Smooth muscle cell of the brain vasculature (primary cell): ENCODE measurements around the gene LEMD1.
"Not testable (repeated sequence)": the region's sequence is repeated elsewhere in the genome, so short reads cannot be mapped to it uniquely, and the experiment has no call there.

Experiments
- DNase-seq: peaks from one replicate; pipeline ENCODE4 v3.0.0-alpha.2; 2012; ENCODE audit warnings: low read depth, low spot score

The LEMD1 gene

GRCh38 chr1:205446828-205447227 is 25.0 kb upstream of the LEMD1 start:
- DNase-seq, result no peak

GRCh38 chr1:205445646-205445935 is 23.7 kb upstream of the LEMD1 start:
- DNase-seq, result no peak

GRCh38 chr1:205444931-205445645 is 23.2 kb upstream of the LEMD1 start:
- DNase-seq, result no peak

GRCh38 chr1:205444300-205444930 is 22.6 kb upstream of the LEMD1 start:
- no peak for DNase-seq

DNA sequence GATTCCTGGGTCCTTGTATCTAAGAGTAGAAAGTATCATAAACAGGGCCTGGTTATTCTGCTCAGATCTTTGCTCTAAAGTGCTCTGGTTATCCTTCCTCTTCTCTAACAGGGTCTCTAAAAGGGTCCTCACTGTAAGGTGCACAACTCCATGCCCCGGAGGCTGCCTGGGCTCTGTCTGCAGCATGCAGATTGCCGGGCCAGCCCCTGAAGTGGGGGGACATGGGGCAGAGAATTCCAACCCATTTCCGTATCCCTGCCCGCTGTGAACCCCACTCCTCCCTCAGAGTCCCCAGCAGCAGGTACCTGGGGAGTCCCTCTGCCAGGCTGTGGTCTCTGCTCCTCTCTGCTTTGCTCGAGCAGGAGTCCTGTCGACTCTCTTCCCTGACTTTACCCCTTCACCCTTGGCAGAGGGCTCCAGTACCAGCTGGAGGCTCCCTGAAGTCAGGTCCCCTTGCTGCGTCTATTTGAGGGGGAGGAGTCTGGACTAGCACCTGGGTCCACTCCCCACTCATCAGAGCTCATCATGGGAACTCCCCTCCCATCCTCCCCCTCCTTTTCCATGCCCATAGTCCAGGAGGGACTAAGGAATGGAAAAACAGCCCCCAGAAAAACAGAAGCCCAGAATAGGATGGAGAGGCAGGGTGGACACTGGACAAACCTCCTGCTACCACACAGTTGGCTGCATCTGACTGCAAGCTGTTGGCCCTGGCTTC is 21.9 kb upstream of the LEMD1 start:
- no peak for DNase-seq

DNA sequence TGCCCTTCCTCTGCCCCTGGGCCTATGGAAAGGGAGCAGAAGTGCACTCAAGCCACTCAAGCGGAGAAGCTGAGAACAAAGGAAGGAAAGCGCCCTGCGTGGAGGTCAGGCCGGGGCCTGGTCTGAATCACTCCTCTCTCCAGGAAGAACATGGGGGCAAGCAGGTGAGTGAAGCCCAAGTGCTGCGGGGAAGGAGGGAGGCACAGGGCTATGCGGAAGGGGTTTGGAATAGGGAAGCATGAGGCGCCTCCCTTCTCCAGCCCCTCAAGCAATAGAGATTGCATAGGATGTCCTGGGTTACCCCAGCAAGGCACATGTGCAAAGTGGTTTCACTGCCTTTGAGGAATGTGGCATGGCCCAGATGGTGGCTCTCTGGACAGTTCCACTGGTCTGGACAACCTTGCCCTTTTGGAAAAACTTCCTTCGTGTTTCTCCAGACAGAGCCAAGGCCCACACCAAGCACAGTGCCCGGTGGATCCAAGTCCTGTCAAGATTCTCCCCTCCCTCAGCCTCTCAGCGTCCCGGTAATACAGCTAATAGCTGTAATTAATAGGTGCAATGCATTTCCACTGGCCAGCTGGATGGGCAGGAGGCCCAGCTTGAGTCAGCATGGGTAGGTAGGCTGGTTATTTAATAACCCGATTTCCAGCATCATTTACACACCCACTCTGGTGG is 20.3 kb upstream of the LEMD1 start:
- DNase-seq, result no peak

- DNase-seq, result no peak
Measured at GRCh38 chr1:205441716-205442050, 19.8 kb upstream of the LEMD1 start.

DNA sequence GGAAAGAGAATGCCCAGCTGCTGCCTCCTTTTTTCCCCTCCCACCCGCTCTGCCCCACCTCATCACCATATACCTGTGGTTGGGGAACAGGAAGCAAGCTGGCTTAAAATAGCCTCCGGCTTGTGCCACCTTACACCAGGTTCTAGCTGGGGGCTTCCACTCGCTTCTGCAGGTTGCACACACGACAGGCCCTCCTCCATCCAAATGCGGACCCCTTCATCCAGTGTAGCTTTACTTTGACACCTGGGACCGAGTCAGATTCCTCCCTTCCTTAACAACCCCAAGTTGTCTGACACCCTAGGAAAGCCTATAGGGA is 19.4 kb upstream of the LEMD1 start:
- DNase-seq, result no peak

DNA sequence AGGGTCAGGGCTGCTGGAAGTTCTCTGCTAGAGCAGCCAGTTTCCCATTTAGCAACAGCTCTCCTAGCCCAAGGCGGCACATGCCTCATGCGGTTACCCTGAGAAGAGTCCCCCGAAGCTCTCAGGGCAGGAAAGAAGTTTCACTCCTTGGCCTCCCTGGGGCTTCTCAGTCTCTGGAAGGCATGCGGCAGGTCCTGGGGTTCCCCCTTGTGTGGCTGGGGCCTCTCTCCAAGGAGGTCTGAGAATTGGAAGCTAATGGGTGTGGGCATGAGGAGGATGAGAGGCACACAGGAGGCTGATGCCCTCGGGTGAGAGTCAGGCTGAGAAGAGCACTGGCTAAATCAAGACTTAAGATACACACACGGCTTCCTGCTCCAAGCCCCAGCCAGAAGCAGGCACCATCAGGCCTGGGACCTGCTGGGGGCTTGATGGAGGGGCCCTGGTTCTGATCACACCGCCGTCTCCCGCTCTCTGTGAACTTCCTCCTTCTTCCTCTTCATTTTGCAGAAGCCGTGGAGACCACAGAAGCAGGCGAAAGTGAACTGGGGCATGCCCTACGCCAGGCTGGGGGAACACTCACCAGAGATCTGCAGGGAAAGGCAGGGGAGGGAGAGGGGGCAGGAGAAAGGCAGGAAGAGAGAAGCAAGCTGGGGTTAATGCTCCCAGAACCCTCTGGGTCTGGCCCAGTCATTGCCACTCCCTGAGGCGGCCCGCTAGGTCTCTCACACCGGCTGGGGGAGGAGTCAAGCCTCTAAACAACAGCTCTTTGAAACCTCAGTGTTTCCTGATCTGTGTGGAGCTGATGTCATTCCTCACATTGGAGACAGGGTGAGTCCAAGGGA is 18.8 kb upstream of the LEMD1 start:
- no peak for DNase-seq

DNA sequence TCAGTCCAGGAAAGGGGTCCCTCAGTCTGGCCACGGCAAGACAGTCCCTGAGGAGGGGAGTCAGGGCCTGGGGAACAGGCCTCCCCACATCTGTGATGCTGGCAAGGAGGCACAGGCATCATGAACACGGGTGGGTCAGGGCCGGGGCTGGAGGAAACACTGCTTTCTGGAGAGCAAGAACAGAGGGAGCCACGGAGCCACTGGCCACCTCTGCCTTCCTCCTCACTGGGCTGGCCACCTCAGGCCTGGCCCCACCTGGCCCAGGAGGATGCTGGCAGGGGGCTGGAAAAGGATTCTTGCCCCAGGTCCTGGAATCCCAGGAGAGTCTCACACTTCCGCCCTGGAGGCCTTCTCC is 18.2 kb upstream of the LEMD1 start:
- DNase-seq, result no peak

- DNase-seq, result no peak
Measured at GRCh38 chr1:205438213-205439158, 16.6 kb upstream of the LEMD1 start.

GRCh38 chr1:205437570-205437969 is 15.7 kb upstream of the LEMD1 start:
- no peak for DNase-seq

- no peak for DNase-seq
Measured at GRCh38 chr1:205436776-205437410, 15.0 kb upstream of the LEMD1 start.

DNA sequence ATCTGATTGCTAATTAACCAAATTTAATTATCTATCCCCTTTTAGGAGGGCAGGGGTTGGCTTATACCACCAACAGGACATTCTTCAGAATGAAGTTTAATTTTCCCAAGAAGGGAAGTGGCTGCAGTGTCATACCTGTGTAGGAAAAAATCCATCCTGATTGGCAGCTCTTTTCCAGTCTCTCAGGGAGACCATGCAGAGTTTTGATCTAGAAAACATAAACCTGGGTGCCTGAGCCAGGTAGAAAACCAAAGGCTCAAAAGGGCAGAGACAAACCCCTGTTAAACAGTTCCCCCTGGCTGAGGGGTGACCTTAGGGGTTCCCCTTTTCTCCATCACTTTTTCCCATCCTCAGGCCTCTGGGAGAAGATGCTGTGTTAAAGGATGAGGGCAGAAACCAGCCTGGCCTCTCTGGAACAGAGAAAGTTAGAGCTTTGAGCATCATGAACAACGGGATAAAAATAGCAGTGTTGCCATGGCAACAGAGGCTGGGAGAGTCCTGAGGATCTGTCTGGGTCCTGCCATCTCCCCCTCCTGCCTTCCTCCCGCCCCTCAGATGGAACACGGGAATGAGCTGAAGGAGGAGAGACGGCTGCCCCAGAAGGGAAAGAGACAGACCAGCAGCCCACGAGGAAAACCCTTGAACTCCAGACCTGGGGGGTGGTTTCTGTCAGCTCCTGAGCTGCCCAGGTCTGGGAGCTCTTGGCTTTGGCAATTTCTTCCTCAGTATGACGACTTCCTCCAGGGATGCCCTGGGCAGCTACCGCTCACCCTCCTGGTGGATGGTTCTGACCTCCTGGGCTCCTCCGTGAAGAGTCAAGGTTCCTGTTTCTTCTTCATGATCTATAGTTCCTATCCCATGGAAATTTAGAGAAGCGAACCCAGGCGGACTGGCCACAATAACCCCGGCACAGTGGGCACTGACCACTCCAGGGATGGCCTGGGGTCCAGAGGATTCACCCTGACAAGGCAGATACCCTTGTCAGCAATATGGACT is 14.0 kb upstream of the LEMD1 start:
- DNase-seq, result no peak

- DNase-seq, result no peak
Measured at GRCh38 chr1:205434738-205435137, 12.9 kb upstream of the LEMD1 start.

GRCh38 chr1:205432692-205433091 is 10.8 kb upstream of the LEMD1 start:
- not testable (repeated sequence) for DNase-seq

DNA sequence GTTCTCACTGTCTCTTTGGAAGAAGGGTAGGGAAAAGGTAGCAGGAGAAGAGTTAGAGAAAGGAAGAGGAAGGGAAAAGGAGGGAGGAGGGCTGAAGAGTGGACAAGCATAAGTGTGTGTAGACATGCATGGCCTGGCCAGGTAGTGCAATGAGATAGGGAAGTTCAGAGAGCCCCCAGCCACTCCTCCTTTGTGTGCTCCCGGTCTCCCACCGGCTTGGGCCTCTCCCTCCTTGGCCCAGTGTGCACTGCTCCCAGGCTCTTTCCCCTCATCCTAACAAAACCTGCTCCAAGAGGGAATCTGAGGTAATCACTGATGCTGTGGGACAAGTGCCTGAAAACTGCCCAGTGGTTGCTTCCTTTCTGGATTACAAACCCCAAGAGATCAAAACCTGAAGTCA is 10.3 kb upstream of the LEMD1 start:
- no peak for DNase-seq

GRCh38 chr1:205430696-205431305 is 8.9 kb upstream of the LEMD1 start:
- no peak for DNase-seq
